Uterus (tissue), 2 donors: ENCODE measurements around the gene SERPINC1.

Experiments used
- CTCF ChIP-seq, 4 experiments: fragments of 200-600 bp in 2 of 4; fragments of 450-650 bp in 2 of 4; sonication (generic) in 2 of 4; IDR thresholded peaks; one replicate each; pipeline ENCODE4 v1.5.1; 2016 to 2019; ENCODE audit warnings: antibody characterized with exemption in 4 of 4, mild to moderate bottlenecking in 2 of 4, moderate library complexity in 1 of 4
- POLR2A ChIP-seq, 2 donors: fragments of 450-650 bp; IDR thresholded peaks; one replicate each; pipeline ENCODE4 v1.6.1; 2016; ENCODE audit warnings: antibody characterized with exemption in 2 of 2, mild to moderate bottlenecking in 1 of 2, moderate library complexity in 1 of 2

DNA sequence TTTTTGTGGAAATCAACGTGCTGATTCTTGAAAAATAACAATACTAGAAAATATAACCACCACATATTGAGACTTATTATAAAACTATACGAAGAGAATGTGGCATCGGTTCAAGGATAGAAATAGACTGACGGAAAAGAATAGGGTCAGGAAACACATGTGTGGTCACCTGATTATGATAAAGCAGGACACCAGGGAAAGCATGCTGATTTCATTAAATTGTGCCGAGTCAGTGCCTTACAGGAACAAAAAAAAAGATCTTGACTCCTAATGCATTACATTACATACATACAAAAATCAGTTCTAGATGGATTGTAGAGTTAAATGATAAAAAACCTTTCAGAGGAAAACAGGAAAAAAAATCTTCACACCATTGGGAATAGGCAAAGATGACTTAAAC lies 43.5 kb upstream of the SERPINC1 start:
- TF ChIP-seq CTCF (IDR thresholded peaks at IDR 0.05) (no peak), POLR2A (IDR thresholded peaks at IDR 0.05) (no peak)
